Measurements from ENCODE around the gene THRB.

DNA sequence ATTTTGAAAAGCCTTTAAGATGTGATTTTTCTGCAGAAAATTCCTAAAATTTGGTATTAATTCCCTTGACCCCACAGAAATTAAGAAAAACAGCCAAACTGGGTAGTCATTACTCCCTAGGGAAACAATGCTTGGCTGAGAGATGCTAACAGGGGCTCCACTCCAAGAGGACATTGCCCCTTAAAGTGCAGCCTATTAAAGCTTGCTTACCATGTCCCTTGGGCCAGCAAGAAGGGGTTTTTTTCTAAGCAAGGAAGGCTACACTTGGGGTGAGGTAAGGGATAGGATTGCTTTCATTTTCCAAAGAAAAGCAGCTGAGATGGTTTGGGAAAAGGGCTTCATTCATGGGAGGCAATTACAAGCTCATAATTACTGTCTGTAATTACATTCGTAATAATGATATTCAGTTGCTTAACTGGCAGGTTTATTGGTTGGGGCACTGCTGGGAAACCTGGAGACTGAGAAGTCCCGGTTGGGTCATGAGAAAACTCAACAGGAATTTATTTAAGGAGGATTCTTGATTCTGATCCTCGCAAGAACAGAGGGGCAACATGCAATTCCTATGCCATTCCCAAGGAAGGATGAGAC, 302.1 kb downstream of the THRB start:
- TF ChIP-seq, protein P1, sequence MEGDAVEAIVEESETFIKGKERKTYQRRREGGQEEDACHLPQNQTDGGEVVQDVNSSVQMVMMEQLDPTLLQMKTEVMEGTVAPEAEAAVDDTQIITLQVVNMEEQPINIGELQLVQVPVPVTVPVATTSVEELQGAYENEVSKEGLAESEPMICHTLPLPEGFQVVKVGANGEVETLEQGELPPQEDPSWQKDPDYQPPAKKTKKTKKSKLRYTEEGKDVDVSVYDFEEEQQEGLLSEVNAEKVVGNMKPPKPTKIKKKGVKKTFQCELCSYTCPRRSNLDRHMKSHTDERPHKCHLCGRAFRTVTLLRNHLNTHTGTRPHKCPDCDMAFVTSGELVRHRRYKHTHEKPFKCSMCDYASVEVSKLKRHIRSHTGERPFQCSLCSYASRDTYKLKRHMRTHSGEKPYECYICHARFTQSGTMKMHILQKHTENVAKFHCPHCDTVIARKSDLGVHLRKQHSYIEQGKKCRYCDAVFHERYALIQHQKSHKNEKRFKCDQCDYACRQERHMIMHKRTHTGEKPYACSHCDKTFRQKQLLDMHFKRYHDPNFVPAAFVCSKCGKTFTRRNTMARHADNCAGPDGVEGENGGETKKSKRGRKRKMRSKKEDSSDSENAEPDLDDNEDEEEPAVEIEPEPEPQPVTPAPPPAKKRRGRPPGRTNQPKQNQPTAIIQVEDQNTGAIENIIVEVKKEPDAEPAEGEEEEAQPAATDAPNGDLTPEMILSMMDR (IDR thresholded peaks at IDR 0.05): no peak
- no peak for TF ChIP-seq POLR2A (IDR thresholded peaks at IDR 0.05)
